Stomach (tissue), 4 donors: ENCODE measurements around the gene ANKRD31.

ENCODE experiments used
- EP300 ChIP-seq: sonication (generic); formaldehyde crosslinking; IDR thresholded peaks from one replicate; pipeline ENCODE4 v1.6.1; 2017; ENCODE audit warnings: antibody characterized with exemption
- POLR2A ChIP-seq, 4 donors: fragments of 450-650 bp; IDR thresholded peaks; one replicate each; pipeline ENCODE4 v1.6.1; 2016; ENCODE audit warnings: antibody characterized with exemption in 4 of 4, control low read depth in 2 of 4, mild to moderate bottlenecking in 1 of 4, moderate library complexity in 1 of 4
- TF ChIP-seq, protein P1 (sequence below), 7 experiments: fragments of 450-650 bp in 4 of 7; fragments of 200-600 bp in 3 of 7; sonication (generic) in 3 of 7; IDR thresholded peaks; one replicate each; pipeline ENCODE4 v1.5.1; 2016 to 2019; ENCODE audit warnings: antibody characterized with exemption in 7 of 7, control low read depth in 2 of 7, mild to moderate bottlenecking in 1 of 7

DNA sequence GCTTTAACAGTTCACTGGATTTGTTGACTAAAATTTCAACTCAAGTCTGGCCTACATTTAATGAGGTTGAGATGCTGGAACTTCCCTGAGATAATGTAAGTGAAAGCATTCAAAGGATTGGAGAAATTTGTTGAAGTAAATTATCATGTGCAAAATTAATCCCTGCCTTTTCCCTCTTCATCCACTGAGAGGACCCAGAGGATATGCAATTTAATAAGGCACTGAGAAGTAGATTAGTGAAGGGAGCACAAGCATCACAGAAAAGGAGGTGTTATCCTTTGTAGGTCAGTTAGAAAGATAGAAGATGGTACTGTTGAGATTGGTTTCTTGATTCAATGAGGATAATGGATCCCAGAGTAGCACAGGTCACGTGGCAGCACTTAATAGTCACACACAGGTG lies 42.6 kb upstream of the ANKRD31 start:
- TF ChIP-seq, protein P1, sequence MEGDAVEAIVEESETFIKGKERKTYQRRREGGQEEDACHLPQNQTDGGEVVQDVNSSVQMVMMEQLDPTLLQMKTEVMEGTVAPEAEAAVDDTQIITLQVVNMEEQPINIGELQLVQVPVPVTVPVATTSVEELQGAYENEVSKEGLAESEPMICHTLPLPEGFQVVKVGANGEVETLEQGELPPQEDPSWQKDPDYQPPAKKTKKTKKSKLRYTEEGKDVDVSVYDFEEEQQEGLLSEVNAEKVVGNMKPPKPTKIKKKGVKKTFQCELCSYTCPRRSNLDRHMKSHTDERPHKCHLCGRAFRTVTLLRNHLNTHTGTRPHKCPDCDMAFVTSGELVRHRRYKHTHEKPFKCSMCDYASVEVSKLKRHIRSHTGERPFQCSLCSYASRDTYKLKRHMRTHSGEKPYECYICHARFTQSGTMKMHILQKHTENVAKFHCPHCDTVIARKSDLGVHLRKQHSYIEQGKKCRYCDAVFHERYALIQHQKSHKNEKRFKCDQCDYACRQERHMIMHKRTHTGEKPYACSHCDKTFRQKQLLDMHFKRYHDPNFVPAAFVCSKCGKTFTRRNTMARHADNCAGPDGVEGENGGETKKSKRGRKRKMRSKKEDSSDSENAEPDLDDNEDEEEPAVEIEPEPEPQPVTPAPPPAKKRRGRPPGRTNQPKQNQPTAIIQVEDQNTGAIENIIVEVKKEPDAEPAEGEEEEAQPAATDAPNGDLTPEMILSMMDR (IDR thresholded peaks at IDR 0.05), result no peak
- TF ChIP-seq POLR2A (IDR thresholded peaks at IDR 0.05) (no peak), EP300 (no peak)
